ENCODE measurements around the gene MTX2. TPM values are rescaled to one million over a fixed set of nuclear protein-coding genes. Genes with fewer than 3 reads are reported as not detected.

The MTX2 gene
- total RNA-seq, 1 experiment from 2014 or later: 28.7 TPM

DNA sequence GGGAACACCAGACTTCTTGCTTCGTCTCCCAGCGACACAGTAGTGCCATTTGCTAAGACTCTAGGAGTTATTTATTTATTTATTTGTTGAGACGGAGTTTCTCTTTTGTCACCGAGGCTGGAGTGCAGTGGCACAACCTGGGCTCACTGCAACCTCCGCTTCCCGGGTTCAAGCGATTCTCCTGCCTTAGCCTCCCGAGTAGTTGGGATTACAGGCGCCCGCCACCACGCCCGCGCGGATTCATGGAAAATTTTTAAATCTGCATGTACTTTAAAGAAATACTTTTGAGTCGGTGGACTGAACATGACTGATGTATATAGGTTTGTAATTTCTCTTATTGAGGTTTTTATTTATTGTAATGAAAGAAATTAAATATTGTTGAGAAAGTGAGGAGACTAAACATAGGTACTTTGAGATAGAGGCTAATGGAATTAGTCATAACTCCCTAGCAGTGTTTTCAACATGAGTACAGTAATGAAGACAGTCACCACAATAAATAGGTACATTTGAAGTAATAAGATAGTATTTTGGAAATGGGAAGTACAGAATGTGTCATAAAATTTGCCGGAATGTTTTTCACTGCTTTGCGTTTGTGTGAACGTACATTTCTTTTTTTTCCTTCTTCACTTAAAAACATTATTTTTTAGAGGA is 983 bp downstream of the MTX2 start:
- in situ Hi-C loops (cut with HindIII; ENCODE audit: low pct_unique_long_range_greater_than_20kb, low sequenced_read_pairs): no loop called here

DNA sequence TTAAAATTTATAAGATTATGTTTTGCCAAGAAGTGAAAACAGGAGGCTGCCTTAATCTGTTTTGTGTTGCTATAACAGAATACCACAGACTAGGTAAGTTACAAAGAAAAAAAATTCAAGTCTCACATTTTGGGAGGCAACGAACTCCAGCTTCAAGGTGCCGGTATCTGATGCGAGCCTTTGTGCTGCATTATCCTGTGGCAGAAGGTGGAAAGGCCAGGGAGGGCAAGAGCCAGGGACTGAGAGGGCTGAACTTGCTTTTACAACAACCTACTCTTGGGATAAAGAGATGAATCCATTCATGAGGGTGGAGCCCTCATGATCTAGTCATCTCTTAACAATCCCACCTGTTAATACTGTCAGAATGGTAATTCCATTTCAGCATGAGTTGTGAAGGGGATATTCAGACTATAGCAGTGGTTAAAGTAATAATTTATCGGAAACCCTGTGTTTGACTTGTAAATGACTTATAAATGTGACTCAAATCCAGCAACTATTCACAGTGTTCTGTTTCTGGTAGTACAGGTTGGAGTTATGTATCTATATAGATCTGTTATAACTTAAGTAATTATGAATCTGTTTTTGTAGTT is 3.7 kb downstream of the MTX2 start:
- peaks cover 9% of the 10 kb centered on the region; the same call in 1 of the 2 replicates for H3K4me1 ChIP-seq (ENCODE audit: control insufficient read depth, insufficient read depth, low read length)
- POLR2A ChIA-PET: no interaction called here
- H3K36me3 ChIP-seq (ENCODE audit: control insufficient read depth, insufficient read depth, low read length): no peaks in the 10 kb centered on the region; the same call in 1 of the 2 replicates
- in situ Hi-C loops (cut with HindIII; ENCODE audit: low pct_unique_long_range_greater_than_20kb, low sequenced_read_pairs): no loop called here
- no peak overlapping the region for H3K4me3 ChIP-seq (ENCODE audit: low read depth in 2 of 2, low read length in 2 of 2)
- BruUV-seq (replicated peaks): no TSS peak
- H3K27me3 ChIP-seq (ENCODE audit: control insufficient read depth, insufficient read depth, low read length): no peaks in the 10 kb centered on the region
- DNase-seq (ENCODE audit: low read depth, low spot score): no peak
- intact Hi-C loops (cut with micrococcal nuclease; ENCODE audit: unreplicated experiment): no loop called here
- no peak overlapping the region for H3K27ac ChIP-seq (ENCODE audit: low read length)
- TF ChIP-seq, protein P1, sequence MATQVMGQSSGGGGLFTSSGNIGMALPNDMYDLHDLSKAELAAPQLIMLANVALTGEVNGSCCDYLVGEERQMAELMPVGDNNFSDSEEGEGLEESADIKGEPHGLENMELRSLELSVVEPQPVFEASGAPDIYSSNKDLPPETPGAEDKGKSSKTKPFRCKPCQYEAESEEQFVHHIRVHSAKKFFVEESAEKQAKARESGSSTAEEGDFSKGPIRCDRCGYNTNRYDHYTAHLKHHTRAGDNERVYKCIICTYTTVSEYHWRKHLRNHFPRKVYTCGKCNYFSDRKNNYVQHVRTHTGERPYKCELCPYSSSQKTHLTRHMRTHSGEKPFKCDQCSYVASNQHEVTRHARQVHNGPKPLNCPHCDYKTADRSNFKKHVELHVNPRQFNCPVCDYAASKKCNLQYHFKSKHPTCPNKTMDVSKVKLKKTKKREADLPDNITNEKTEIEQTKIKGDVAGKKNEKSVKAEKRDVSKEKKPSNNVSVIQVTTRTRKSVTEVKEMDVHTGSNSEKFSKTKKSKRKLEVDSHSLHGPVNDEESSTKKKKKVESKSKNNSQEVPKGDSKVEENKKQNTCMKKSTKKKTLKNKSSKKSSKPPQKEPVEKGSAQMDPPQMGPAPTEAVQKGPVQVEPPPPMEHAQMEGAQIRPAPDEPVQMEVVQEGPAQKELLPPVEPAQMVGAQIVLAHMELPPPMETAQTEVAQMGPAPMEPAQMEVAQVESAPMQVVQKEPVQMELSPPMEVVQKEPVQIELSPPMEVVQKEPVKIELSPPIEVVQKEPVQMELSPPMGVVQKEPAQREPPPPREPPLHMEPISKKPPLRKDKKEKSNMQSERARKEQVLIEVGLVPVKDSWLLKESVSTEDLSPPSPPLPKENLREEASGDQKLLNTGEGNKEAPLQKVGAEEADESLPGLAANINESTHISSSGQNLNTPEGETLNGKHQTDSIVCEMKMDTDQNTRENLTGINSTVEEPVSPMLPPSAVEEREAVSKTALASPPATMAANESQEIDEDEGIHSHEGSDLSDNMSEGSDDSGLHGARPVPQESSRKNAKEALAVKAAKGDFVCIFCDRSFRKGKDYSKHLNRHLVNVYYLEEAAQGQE (IDR thresholded peaks at IDR 0.05; ENCODE audit: insufficient read depth in 1 of 2, low read depth in 2 of 2, low read length in 1 of 2): no peak
- TF ChIP-seq, protein P2, sequence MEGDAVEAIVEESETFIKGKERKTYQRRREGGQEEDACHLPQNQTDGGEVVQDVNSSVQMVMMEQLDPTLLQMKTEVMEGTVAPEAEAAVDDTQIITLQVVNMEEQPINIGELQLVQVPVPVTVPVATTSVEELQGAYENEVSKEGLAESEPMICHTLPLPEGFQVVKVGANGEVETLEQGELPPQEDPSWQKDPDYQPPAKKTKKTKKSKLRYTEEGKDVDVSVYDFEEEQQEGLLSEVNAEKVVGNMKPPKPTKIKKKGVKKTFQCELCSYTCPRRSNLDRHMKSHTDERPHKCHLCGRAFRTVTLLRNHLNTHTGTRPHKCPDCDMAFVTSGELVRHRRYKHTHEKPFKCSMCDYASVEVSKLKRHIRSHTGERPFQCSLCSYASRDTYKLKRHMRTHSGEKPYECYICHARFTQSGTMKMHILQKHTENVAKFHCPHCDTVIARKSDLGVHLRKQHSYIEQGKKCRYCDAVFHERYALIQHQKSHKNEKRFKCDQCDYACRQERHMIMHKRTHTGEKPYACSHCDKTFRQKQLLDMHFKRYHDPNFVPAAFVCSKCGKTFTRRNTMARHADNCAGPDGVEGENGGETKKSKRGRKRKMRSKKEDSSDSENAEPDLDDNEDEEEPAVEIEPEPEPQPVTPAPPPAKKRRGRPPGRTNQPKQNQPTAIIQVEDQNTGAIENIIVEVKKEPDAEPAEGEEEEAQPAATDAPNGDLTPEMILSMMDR (IDR thresholded peaks at IDR 0.05): no peak
- TF ChIP-seq SIN3A (IDR thresholded peaks at IDR 0.05; ENCODE audit: borderline replicate concordance, insufficient read depth, low read depth, low read length) (no peak), POLR2AphosphoS5 (IDR thresholded peaks at IDR 0.05; ENCODE audit: low read depth, low read length) (no peak), TCF7L2 (IDR thresholded peaks at IDR 0.05; ENCODE audit: low read depth, low read length) (no peak)
- ATAC-seq: no peak
- H3K9me3 ChIP-seq (ENCODE audit: control insufficient read depth, insufficient read depth, low read depth, low read length): no peaks in the 10 kb centered on the region
- CTCF ChIA-PET: interaction anchor here (0.6 kb wide), 1 partner anchor 12 kb away, joined by 4 read pairs; no protein-coding TSS in a partner anchor

More for the DNA sequence above, 983 bp downstream of the MTX2 start:
- no peaks in the 10 kb centered on the region for H3K9me3 ChIP-seq (ENCODE audit: control insufficient read depth, insufficient read depth, low read depth, low read length)
- H3K36me3 ChIP-seq (ENCODE audit: control insufficient read depth, insufficient read depth, low read length): no peaks in the 10 kb centered on the region; the same call in 1 of the 2 replicates
- peaks cover 9% of the 10 kb centered on the region; the same call in 1 of the 2 replicates for H3K4me1 ChIP-seq (ENCODE audit: control insufficient read depth, insufficient read depth, low read length)
- intact Hi-C loops (cut with micrococcal nuclease; ENCODE audit: unreplicated experiment): no loop called here
- H3K27ac ChIP-seq (ENCODE audit: low read length): peak overlapping the region; percentile 84
- CTCF ChIA-PET: no interaction called here
- peak overlapping the region; percentile 81 to 99 for H3K4me3 ChIP-seq (ENCODE audit: low read depth in 2 of 2, low read length in 2 of 2)
- ATAC-seq: 0 out of 2 replicates have a peak, but pooled peaks have one; percentile 3
- BruUV-seq (replicated peaks): no TSS peak
- no peak for DNase-seq (ENCODE audit: low read depth, low spot score)
- TF ChIP-seq, protein P2 (IDR thresholded peaks at IDR 0.05): no peak
- TF ChIP-seq TCF7L2 (IDR thresholded peaks at IDR 0.05; ENCODE audit: low read depth, low read length): no peak
- POLR2A ChIA-PET: no interaction called here
- H3K27me3 ChIP-seq (ENCODE audit: control insufficient read depth, insufficient read depth, low read length): no peaks in the 10 kb centered on the region

Measured in Panc1 (cell line).